KBM-7 (cell line): Measurements from ENCODE around the gene CD99L2.

Experiments
- DNase-seq: peaks from one replicate; pipeline ENCODE4 v3.0.0-alpha.2; 2015
- in situ Hi-C: fragments of 300-500 bp; cut with MboI; formaldehyde crosslinking; loops from 2 replicates; pipeline ENCODE4 v1.14.3; 2020; ENCODE audit warnings: low sequenced_read_pairs, low pct_unique_long_range_greater_than_20kb, mixed read lengths

CD99L2 gene, protein sequence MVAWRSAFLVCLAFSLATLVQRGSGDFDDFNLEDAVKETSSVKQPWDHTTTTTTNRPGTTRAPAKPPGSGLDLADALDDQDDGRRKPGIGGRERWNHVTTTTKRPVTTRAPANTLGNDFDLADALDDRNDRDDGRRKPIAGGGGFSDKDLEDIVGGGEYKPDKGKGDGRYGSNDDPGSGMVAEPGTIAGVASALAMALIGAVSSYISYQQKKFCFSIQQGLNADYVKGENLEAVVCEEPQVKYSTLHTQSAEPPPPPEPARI

DNA sequence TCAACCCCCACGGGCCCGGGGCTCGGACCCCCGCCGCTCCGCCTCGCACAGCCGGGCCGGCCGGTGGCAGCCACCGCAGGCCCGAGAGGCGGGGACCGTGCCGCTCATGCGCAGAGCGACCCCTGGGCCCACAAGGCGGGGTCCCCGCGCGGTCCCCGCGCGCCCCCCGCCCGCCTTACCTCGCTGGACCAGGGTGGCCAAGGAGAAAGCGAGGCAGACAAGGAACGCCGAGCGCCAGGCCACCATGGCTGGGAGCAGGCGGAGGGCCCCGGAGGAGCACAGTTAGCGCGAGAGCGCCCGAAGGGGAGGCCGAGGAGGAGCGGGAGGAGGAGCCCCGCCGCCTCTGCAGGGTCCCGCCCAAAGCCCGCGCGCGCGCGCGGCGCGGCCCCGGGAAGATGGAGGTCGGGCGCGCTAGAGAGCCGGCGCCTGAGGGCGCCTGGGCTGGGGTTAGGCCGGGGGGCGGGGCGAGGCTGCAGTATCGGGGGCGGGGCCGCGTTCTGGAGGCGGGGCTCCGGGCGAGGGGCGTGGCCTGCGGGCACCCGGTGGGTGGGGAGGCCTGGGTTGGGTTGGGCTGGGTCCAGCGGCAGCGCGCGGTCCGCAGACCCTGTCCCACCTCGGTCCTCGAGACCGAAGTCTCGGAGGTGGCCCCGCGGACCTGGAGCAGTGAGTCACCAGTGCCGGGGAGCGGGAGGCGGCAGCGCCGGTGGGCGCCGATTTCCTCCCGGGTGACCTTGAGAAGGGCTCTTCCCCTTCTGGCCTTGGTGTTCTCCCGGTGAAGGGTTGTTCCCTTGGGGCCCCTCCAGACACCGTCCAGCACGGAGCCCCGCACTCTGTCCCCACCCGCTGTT lies at the start of gene CD99L2:
Gene CD99L2, minus strand, starts transcription at position 326 of the 848 bp plus-strand sequence. Its CDS starts 80 bp downstream, at position 246.
- in situ Hi-C loops, result no loop called here

DNA sequence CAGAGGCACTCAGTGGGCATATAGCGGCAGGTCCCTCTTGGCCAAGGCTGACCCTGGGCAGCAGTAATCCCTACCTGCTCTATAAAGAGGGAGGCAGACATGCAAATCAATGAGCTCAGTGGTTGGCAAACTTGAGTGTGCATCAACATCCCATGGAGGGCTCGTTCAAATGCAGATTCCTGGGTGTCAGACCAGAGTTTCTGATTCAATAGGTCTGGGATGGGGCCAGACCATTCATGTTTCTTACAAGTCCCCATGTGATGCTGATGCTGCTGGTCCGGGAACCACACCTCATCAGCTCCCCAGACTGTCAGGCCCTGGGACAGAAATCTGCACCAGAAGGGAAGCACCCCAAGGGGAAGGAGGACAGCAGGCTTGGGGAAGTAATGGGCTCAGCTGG lies 45.8 kb upstream of the CD99L2 start:
- DNase-seq, result no peak
- in situ Hi-C loops, result no loop called here

More for the DNA sequence above, at the start of gene CD99L2:
- DNase-seq, result peak; percentile 93

DNA sequence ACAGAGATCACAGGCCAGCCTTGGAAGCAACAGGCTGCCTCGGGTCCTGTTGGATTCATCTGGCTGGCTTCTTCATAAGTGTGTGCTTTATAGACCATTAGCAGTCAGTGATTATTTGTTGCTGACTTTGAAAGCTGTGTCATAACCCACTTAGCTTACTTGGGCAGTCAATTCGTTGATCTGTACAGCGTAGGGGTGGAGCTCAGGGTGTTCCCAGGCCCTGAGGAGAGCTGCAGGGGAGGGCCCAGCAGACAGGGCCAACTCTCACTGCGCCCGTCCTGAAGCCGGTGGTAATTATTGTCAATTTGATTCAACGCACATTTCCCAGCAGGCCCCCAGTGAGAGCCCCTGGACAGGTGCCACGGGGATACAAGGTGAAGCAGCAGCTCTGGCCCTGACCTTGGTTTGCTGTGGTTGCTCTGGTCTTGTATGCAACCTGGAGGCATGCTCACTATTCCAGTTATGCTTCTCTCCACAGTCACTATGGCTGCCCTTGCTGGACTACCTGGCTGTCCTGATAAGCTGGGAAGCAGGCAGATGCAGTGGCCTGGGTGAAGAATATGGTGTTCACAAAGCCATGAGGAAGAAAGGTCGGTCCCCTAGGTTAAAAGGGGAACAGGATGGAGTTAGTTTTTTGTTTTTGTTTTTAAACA lies 44.6 kb upstream of the CD99L2 start:
- no peak for DNase-seq
- in situ Hi-C loops, result no loop called here

DNA sequence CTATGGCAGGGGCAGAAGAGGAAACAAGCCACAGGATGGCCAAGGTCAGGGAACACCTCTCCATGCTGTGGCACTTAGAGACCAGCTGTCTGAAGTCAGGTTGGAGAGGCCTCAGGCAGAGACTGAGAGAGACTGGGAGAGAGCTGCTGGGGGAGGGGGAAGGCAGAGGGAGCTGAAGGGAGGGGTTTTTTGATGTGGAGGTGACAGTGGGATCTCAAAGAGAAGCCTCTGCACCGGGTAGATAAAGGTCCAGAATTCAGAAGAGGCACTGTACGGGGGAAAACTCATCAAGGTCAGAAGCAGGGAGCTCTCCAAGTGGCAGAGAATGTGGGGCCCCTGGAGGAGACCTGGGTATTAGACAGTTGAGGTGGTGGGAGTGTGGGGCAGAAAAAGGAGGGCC lies 43.1 kb upstream of the CD99L2 start:
- DNase-seq, result no peak
- in situ Hi-C loops, result no loop called here

DNA sequence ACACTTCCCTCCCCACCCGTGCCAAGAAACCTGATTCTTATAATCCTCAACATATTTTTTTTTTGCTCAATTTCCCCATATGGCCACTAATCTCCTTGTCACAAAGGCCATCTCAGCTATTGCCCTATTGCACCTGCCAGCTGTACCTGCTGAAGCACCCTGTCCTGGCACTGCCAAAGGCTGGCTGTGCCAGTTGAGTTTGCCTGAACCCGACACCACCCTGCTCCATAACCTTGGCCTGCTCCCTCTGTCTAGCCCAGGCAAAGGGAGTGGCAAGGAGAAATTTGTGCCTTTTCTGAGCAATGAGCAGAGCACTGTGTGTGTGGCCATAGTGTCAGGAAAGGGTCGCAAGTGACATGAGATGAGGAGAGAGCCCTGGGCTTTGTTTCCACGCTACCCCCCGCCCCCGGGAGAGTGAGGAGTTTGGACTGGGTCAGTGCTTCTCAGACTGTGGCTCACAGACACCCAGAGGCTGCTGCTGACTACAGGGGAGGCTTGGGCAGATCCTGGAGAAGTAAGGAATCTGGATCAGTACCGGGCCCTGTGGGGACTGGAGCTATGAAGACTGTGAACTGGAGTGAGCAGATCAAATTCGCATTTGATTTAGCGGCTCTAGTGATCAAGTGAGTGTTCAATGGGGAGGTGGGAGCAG lies 42.5 kb upstream of the CD99L2 start:
- in situ Hi-C loops, result no loop called here
- no peak for DNase-seq

DNA sequence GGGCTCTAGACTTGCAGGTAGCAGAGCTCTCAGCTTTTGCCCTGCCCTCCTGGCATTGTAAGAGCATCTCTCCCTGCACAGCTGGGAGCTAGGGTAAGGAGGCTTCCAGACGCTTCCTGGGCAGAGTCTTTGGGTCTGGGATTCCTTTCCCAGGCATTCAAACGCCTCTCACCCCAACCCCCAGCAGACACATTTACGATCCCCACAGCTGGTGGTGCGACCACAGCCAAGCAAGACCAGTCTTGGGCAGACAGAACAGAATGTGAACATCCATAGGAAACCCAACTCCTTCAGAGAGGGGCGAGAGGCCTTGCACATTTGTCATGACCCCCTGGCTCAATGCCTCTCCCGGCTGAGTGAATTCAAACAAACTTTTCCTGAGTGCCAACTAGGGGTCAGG lies 38.1 kb upstream of the CD99L2 start:
- no peak for DNase-seq
- in situ Hi-C loops, result no loop called here

DNA sequence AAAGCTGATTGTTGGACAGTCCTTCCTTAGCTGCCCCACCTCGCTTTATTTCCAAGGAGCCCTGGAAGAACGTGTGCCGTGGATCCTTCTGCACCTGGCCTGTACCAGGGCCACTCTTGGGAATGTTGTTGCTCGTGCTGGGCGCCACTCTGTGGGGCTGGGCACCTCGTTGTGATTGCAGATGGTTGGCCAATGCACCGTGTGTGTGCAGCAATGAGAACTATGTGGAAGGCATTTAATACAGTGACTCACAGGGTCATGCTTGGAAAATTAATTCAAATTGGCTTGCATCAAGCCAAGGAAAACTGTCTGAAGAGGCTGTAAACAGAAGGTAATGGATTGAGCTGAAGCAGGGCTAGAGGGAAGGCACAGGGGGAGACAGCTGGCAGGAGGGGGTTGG lies 37.0 kb upstream of the CD99L2 start:
- no peak for DNase-seq
- in situ Hi-C loops, result no loop called here

DNA sequence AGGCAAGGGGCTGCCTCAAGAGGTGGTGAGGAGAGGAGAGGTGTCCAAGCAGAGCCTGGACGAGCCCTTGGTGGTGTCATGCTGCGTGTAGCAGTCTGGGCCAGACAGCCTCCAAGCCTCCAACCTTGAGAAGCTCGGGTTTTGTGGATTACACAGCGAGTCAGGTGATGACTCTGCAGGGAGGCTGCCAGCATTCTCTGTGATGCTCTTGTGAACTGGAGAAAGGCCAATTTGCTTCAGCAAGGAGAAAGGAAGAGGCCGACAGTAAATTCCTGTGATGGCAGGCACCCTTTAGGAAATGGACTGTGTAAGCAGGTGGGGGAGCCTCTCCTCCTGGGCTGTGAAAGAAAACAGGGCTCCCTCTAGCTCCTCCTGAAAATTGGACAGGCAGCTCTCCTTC lies 36.0 kb upstream of the CD99L2 start:
- in situ Hi-C loops, result no loop called here
- DNase-seq, result no peak

DNA sequence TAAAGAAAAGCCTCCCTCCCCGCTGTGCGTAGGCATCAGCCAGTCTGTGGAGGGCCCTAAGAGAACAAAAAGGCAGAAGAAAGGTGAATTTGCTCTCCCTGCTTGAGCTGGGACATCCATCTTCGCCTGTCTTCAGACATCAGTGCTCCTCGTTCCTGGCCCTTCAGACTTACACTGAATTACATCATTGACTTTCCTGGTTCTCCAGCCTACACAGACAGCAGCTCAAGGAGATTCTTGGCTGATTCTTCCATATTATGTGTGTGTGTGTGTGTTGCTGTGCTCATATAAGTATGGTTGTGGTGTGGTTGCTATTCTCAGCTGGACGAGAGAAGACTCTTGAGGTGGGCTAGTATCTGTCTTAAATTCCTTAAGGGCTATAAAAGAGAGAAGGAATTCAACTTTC lies 35.5 kb upstream of the CD99L2 start:
- in situ Hi-C loops, result no loop called here
- DNase-seq, result no peak

DNA sequence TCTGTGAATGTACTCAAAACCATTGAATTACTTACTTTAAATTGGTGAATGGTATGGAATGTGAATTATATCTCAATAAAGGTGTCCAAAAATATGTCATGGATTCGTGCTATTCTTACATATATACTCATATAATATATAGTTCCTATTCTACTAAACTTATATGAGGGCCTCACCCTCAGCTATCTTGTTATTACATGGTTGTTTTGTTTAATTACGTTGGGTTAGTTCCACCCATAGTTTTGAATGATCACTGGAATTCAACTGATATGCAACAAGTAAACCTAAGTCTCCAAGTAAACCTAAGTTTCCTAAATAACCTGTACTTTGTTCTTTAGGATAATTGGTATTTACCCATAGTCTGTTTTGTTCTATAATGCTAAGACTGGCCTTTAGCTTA lies 30.6 kb upstream of the CD99L2 start:
- in situ Hi-C loops, result no loop called here
- DNase-seq, result no peak

DNA sequence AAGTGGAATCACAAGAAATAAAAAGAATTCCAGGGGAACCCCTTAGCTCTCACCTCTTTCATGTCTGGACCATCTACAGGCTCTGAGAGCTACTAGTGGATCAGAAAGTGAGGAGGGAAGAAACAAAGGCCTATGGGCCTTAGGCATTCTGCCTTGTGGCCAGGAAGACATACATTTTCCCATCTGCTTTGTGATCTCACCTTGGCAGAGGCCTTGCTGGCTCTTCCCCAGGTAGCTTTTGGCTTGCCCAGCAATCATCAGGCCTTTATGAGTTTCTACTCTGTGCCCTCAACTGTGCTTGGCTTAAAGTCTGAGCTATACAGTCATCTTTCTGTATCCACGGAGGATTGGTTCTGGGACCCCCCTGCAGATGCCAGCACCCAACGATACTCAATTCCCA lies 28.3 kb upstream of the CD99L2 start:
- no peak for DNase-seq
- in situ Hi-C loops, result no loop called here

DNA sequence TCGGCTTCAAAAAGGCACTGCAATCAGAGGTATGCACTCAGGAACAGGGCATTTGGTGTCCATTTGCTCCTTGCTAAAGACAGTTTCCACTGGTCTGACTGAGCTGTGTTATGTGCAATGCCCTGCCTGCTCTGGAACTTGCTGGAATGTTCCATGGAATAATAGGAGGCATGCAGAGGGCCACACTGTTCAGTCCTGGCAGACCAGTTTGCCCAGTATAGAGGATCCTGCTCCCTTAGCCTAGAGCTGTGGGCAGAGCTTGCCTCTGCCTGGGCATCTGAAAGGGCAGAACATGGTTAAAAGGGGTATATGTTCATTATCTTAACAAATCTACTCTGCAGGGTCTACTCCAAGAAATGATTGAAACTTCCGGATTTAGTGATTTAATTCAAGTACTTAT lies 27.8 kb upstream of the CD99L2 start:
- in situ Hi-C loops, result no loop called here

DNA sequence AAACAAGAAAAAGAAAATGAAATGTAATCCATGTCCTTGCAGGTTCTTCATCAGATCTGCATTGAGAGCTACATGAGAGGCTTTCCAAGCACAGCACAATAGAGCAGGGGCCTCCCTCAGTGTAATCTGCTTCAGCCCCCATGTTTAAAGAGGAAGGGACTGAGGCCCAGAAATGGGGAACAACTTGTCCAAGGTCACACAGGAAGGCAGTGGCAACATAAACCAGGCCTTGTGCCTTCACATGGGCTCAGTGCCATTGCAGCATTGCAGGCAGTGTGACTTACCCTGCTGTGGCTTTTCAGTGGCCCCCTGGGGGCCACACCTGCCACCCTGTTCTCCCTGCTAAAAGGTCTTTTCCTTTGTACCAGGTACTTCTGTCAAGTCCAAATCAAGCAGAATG lies 20.9 kb upstream of the CD99L2 start:
- peak; percentile 5 for DNase-seq
- in situ Hi-C loops, result no loop called here

More for the DNA sequence above, 27.8 kb upstream of the CD99L2 start:
- DNase-seq, result no peak

DNA sequence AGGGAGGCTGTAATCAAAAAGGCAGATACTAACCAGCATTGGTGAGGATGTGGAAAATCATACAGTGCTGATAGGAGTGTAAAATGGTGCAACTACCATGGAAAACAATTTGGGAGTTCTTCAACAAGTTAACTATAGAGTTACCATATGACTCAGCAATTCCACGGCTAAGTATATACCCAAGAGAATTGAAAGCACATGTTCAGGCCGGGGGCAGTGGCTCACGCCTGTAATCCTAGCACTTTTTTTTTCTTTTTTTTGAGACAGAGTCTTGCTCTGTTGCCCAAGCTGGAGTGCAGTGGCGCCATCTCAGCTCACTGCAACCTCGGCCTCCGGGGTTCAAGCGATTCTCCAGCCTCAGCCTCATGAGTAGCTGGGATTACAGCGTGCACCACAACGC lies 15.0 kb upstream of the CD99L2 start:
- in situ Hi-C loops, result no loop called here
- peak; percentile 7 for DNase-seq

DNA sequence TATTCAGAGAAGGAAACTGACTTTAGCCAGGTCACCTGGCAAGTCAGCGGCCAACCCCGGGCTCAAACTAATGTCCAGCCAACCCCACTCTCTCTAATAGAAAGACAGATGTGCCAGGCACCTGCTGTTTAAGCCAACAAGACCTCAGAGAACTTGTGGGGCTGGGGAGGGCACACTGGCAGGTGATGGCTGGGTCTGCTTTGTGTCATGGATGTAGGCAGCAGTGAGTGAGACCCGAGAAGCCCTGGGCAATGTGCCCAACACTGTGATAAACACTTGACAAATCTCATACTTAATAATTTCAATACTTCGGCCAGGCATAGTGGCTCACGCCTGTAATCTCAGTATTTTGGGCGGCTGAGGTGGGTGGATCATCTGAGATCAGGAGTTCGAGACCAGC lies 9.0 kb upstream of the CD99L2 start:
- in situ Hi-C loops, result no loop called here
- no peak for DNase-seq

DNA sequence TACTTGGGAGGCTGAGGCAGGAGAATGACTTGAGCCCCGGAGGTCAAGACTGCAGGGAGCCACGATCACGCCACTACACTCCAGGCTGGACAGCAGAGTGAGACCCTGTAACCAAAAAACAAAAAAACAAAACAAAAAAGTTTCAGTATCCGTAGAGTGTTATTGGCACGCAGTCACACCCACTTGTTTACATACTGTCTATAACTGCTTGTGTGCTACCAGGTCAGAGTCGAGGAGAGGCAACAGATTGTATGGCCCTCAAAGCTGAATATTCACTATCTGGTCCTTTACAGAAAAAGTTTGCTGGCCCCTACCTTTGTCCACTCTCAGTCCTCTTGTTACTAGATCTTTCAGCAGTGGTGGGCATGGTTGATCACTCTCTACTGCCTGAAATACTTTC lies 8.2 kb upstream of the CD99L2 start:
- DNase-seq, result no peak
- in situ Hi-C loops, result no loop called here

DNA sequence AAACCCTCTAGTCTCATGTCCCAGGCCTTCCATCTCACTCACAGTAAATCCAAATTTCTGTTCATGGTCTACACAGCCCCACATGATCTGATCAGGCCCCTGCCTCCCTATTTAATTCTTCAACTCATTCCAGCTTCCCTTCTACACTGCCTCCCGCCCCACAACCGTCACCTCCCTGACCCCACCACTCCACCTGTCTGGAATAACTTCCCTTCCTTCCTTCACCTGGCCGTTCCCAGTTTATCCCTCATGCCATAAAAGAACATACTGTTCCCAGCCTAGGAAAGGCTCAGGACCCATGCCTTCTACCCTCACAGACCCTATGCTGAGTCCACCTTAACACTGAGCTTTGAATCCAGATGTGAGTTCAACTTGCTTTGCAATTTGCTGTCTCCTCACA lies 6.8 kb upstream of the CD99L2 start:
- in situ Hi-C loops, result no loop called here
- no peak for DNase-seq

DNA sequence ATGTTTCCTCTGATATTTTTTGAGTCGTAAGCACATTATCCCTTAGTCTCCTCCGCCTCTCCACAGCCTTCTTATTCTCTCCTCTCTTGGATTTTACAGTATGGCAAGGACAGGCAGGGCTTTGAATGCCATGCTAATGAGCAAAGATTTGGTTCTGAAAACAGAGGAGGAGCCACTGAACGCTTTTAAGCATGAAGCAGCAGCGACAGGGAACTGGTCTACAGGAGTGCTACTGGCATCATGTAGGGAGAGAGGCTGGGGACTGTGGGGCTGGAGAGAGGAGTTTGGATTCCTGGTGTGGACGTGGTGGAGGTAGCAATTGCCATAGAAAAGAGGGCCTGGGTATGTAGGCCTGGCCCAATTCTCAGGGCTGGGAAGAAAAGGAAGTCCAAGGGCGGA lies 4.6 kb upstream of the CD99L2 start:
- in situ Hi-C loops, result no loop called here
- DNase-seq, result no peak

DNA sequence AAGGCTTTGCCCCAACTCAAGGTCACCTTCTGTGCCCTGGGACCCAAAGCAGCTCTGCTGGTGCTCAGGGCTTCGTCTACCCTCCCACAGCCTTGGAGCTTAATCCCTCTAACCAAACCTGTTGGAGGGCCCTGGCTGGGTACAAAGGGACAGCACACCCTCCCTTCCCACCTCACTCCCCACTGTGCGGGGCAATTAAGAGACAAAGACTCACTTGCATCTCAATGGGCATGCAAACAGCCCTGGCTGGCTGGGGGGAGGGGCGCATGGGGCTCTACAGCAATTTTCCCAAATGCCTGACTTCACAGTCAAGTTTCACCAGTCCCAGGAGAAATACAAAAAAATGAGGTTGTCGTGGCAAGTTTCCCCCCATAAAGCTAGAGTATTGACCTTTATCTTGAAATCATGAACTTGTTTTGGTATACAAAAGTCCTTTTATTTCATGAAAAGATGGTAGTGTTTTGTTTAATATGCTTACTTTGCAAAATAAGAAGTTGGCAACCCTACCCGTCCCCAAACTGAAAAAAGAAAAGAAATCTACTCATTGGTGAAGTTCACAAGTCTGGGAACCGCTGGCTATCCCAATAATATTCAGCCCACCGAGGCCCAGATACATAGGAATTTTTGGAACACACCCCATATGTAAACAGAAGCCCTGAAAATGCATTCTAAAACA lies 4.1 kb upstream of the CD99L2 start:
- in situ Hi-C loops, result no loop called here
- no peak for DNase-seq
